ENCODE data around the gene UMODL1.

DNA sequence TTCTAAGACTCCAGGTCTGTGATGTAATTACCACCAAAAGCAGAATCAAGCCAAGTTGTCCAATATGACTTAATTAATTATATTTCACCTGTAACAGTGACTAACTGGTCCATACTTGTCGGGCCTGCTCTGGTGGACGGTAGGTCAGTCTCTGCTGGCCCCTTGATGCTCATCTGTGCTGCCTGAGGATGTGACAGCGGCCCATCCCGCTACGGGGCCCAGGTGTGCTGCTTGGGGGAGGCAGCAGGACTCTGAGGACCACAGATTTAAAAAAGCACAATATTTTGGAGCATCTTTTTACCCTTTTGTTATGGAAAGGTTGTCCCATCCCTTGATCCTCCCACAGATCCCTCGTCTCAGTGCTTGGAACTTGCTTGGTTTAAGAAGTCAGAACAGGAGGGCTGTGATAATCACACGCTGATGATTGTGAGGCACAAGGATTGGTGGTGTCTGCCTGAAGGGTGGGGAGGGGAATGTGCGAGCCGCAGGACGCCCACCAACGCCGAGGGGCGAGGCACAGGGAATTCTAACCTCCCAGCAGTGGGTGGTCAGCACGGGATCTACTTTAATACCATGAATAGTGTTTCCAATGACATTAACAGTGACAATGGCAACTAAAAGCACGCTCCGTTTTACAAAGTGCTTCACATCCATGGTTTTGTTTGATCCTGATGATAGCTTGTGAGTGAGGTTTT, 27.8 kb upstream of the UMODL1 start:
- TF ChIP-seq, protein P1, sequence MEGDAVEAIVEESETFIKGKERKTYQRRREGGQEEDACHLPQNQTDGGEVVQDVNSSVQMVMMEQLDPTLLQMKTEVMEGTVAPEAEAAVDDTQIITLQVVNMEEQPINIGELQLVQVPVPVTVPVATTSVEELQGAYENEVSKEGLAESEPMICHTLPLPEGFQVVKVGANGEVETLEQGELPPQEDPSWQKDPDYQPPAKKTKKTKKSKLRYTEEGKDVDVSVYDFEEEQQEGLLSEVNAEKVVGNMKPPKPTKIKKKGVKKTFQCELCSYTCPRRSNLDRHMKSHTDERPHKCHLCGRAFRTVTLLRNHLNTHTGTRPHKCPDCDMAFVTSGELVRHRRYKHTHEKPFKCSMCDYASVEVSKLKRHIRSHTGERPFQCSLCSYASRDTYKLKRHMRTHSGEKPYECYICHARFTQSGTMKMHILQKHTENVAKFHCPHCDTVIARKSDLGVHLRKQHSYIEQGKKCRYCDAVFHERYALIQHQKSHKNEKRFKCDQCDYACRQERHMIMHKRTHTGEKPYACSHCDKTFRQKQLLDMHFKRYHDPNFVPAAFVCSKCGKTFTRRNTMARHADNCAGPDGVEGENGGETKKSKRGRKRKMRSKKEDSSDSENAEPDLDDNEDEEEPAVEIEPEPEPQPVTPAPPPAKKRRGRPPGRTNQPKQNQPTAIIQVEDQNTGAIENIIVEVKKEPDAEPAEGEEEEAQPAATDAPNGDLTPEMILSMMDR (IDR thresholded peaks at IDR 0.05) = no peak
- TF ChIP-seq POLR2A (IDR thresholded peaks at IDR 0.05) = no peak

Data from testis (tissue), 2 donors.